Measurements from ENCODE around the gene PTPN6. TPM values are rescaled to one million over a fixed set of nuclear protein-coding genes. Genes with fewer than 3 reads are reported as not detected.

Gene PTPN6
- total and polyA plus RNA-seq, 2 of the 13 experiments (the other 11 are each of a cell fraction or from before 2014, with no cell fraction given), result 10.5 to 10.6 TPM

DNA sequence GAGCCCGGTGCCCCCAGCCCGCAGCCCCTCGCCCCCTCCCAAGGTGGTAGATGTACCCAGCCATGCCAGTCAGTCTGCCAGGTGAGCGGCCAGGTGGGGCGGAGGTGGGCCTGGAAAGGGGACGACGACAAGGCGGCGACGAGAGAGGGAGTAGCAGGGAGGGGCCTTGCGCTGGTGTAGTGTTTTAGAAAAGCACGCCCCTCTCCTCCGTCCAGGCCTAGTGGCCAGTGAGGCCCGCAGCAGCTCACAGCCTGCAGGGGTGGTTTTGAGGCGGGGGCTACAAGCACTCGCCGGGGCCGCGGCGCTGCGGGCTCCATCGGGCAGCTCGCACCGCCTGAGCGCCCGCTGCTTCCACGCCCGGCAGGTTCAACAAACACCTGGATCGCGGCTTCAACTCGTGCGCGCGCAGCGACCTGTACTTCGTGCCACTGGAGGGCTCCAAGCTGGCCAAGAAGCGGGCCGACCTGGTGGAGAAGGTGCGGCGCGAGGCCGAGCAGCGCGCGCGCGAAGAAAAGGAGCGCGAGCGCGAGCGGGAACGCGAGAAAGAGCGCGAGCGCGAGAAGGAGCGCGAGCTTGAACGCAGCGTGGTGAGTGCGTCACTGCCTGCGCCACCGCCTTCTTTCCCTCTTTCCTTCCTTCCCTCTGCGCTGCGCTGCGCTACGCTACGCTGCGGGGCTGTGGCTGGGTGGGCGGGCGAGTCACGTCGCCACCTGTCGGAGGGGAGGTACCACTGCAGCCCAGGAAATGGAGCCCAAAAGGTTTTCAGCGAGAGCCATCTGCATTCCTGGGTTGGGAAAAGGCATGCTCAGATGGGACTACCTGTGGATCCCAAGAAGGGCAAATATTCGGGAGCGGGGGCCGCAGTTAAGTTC lies 13.4 kb upstream of the PTPN6 start (continued):
- TF ChIP-seq GRHL1 (CRISPR knock-in tag; conservative IDR thresholded peaks at IDR 0.05), result no peak
- TF ChIP-seq ATF6 (CRISPR knock-in tag; conservative IDR thresholded peaks at IDR 0.05), result peak; percentile 79; the same call in 1 of the 2 replicates
- TF ChIP-seq, protein P1, sequence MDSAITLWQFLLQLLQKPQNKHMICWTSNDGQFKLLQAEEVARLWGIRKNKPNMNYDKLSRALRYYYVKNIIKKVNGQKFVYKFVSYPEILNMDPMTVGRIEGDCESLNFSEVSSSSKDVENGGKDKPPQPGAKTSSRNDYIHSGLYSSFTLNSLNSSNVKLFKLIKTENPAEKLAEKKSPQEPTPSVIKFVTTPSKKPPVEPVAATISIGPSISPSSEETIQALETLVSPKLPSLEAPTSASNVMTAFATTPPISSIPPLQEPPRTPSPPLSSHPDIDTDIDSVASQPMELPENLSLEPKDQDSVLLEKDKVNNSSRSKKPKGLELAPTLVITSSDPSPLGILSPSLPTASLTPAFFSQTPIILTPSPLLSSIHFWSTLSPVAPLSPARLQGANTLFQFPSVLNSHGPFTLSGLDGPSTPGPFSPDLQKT (CRISPR knock-in tag; IDR thresholded peaks at IDR 0.05; ENCODE audit: borderline replicate concordance), result no peak
- TF ChIP-seq, protein P2, sequence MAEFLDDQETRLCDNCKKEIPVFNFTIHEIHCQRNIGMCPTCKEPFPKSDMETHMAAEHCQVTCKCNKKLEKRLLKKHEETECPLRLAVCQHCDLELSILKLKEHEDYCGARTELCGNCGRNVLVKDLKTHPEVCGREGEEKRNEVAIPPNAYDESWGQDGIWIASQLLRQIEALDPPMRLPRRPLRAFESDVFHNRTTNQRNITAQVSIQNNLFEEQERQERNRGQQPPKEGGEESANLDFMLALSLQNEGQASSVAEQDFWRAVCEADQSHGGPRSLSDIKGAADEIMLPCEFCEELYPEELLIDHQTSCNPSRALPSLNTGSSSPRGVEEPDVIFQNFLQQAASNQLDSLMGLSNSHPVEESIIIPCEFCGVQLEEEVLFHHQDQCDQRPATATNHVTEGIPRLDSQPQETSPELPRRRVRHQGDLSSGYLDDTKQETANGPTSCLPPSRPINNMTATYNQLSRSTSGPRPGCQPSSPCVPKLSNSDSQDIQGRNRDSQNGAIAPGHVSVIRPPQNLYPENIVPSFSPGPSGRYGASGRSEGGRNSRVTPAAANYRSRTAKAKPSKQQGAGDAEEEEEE (CRISPR knock-in tag; IDR thresholded peaks at IDR 0.05; ENCODE audit: borderline replicate concordance), result no peak; the same call in 1 of the 2 replicates
- TF ChIP-seq ZFY (CRISPR knock-in tag; IDR thresholded peaks at IDR 0.05), result peak; percentile 86
- peak; percentile 69 for TF ChIP-seq ZNF883 (CRISPR knock-in tag; IDR thresholded peaks at IDR 0.05; ENCODE audit: not compliant biosample characterization)
- no peak for TF ChIP-seq MLXIP (CRISPR knock-in tag; IDR thresholded peaks at IDR 0.05; ENCODE audit: borderline replicate concordance)
- peak; percentile 81 for TF ChIP-seq BCL3 (CRISPR knock-in tag; IDR thresholded peaks at IDR 0.05)
- TF ChIP-seq, protein P3, sequence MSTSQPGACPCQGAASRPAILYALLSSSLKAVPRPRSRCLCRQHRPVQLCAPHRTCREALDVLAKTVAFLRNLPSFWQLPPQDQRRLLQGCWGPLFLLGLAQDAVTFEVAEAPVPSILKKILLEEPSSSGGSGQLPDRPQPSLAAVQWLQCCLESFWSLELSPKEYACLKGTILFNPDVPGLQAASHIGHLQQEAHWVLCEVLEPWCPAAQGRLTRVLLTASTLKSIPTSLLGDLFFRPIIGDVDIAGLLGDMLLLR (CRISPR knock-in tag; IDR thresholded peaks at IDR 0.05), result peak; percentile 88
- TF ChIP-seq NRL (CRISPR knock-in tag; IDR thresholded peaks at IDR 0.05; ENCODE audit: borderline replicate concordance), result peak; percentile 94
- TF ChIP-seq ZNF569 (CRISPR knock-in tag; IDR thresholded peaks at IDR 0.05; ENCODE audit: borderline replicate concordance), result no peak
- no peak for TF ChIP-seq MAFG (CRISPR knock-in tag; IDR thresholded peaks at IDR 0.05)
- no peak; the same call in 1 of the 2 replicates for TF ChIP-seq SSRP1 (CRISPR knock-in tag; IDR thresholded peaks at IDR 0.05)
- TF ChIP-seq ZNF780A (CRISPR knock-in tag; IDR thresholded peaks at IDR 0.05), result no peak
- no peak for TF ChIP-seq MZF1 (CRISPR knock-in tag; IDR thresholded peaks at IDR 0.05; ENCODE audit: borderline replicate concordance)
